GM19035 (cell line): Measurements from ENCODE around the gene RHBDL3.
"Not testable (repeated sequence)": the region's sequence is repeated elsewhere in the genome, so short reads cannot be mapped to it uniquely, and the experiment has no call there.

Experiments
- ATAC-seq: cut with Tn5 transposase; IDR thresholded peaks from one replicate; pipeline ENCODE4 v1.9.1; 2021; ENCODE audit not compliant: unreplicated experiment

The RHBDL3 gene, protein sequence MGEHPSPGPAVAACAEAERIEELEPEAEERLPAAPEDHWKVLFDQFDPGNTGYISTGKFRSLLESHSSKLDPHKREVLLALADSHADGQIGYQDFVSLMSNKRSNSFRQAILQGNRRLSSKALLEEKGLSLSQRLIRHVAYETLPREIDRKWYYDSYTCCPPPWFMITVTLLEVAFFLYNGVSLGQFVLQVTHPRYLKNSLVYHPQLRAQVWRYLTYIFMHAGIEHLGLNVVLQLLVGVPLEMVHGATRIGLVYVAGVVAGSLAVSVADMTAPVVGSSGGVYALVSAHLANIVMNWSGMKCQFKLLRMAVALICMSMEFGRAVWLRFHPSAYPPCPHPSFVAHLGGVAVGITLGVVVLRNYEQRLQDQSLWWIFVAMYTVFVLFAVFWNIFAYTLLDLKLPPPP

DNA sequence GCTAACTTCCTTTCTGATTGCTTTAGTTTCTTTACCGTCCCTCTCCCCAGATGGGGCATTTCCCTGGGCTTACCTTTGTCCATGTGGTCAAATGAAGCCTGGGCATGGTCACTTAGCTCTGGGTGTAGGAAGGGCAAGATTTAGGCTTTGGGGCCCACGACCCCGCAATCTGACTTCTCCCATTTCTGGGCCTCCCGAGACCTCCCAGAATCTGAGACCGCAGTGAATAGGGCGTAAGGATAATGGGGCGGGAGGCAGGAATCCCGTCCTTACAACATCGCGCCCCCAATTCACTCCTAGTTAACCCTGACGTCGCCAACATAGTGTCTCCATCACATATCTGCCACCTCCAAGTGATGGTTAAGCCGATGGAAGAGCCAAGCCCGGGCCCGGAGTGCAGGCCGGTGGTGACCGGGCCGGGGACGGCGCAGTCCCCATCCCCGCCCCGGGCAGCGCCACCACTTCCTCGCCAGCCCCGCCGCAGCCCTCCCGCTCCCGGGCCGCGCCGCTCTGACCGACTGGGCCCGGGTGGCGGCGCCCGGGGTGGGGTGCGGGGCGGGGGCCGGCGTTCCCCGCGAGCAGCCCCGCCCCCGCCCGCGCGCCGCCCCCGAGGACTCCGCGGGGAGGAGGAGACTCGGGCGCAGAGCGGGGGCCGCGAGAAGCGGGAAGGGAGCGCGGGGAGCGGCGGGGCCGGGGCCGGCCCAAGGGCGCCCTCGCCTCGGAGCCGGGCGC is at the start of gene RHBDL3:
RHBDL3 (plus strand) TSS at position 641 of the 732 bp plus-strand sequence. CDS start 358 bp downstream, outside the sequence.
- no peak for ATAC-seq

DNA sequence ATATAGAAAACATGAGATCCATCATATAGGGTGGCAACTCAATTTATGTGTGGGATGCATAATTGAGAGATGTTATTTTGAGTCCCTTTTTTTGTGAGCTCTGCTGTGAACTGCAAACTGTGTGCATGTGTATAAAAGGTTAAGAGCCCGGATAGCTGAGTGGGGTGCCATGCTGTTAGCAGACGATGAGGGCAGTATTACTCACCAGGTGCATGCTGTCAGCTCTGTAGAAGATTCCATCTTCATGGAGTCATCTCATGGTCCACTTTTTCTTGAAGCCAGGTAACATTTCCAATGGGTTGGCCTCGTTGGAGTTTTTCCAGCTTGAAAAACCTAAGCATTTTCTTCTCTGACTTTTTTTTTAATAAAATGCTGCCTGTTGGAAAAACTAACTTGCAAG is 43.0 kb upstream of the RHBDL3 start:
- ATAC-seq = no peak

DNA sequence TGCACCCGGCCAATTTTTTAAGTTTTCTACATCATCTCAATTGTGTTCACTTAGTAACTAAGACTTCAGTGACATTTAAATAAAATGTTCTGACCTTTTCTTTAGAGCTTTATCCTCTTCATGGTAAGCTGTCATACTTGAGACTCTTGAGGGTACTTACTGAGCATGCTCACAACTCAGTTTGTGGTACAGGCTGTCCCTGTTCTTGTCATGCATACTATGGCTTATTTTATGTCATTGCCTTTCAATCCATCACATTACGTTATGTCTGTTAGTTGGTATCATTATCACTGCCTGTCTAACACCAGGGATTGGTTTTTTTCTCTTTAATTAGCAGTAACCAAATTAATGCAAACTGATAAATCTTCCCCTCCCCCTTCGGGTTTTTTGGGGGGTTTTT is 41.9 kb upstream of the RHBDL3 start:
- ATAC-seq = no peak

DNA sequence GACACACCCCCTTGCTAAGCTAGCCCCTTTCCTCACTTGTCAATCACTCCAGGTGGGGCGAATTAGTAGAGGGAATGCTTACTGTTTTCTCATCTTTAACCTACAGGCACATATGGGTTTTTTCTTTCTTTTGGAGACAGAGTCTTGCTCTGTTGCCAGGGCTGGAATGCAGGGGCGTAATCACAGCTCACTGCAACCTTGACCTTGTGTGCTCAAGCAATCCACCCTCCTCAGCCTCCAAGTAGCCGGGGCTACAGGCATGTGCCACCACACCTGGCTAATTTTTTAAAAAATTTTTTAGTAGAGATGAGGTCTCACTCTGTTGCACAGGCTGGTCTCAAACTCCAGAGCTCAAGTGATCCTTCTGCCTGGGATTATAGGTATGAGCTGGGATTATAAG is 38.7 kb upstream of the RHBDL3 start:
- no peak for ATAC-seq

DNA sequence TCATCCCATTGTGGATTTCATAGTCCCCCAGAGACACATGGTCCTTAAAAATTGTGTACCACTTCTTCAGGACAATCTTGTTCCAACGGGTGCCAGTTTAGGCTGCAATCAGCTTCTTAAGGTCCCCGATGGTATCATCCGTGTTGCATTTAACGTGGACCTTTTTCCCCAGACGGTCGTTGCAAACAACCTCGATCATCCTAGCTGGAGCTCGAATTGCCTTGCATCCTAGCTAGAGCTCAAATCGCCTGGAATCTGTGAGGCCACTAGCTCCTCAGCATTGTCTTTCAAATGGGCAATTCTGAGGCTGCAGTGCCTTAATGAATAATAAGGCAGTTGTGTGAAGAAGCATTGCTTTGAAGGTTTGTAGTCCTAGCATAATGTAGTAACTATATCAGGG is 37.7 kb upstream of the RHBDL3 start:
- ATAC-seq = no peak

DNA sequence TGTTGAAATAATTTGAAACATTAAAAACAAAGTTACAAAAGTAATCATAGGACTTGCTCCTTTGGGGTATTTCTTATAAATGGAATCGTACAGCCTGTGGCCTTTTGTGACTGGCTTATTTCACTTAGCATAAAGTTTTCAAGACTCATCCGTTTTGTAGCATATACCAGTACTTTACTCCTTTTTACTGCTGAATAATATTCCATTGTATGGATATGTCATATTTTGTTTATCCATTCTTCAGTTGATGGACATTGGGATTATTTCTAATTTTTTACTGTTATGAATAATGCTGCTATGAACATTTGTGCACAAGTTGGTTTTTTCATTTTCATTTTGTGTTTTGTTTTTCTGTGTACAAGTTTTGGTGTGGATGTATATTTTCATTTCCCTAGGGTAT is 30.0 kb upstream of the RHBDL3 start:
- ATAC-seq = no peak

DNA sequence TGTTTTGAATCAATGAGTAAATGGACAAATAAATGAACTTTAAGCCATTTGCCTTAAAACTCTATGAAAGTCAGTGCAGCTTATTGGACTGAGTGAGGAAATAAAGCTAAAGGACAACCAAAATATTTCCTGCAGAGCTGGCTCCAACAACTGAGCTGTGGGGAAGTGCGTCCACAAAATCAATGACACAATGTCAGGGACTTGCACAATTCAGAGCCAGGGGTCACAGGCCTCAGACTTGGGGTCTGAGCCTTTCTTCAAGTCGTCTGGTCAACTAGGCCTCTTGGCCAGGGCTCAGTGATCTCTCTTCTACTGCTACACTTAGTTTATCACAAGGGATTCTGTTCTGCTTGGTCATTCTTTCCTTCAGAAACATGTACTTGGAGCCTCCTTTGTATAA is 26.2 kb upstream of the RHBDL3 start:
- ATAC-seq = no peak

DNA sequence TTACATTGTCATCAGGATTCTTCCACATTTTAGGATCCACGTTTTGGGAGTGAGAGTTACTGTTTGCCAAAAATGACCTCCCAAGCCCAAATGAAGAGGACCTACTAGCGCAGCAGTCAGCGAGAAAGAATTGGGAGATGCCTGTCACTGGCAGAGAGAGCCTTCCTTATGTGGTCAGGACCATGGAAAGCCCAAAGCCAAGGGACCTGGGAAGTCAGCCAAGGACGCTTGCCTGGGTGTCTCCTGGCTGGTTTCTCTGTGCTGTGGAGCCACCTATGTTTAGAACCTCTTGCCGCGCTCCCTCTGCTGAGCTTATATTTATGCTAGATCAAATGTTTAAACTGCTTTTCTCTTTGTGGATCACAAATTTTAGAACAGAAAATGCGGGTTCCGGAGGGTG is 24.9 kb upstream of the RHBDL3 start:
- ATAC-seq = no peak

DNA sequence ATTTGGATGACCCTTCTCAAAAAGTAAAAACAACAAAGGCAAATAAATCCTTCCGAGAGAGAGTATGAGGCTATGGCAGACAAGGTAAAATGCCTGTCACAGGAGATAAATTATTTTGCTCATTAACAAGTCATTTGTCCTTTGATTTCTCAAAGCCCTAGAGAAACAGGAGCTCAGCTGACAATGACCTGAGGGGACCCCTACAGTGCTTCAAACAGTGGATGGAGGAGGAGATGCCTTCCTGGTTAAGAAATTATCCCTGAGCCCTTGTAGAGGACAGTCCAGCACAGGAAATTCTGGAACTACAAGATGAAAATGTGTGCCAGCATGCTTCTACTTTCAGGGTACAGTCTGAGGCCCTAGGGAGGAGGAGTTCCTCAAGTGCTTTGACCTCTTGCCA is 24.0 kb upstream of the RHBDL3 start:
- ATAC-seq = no peak

DNA sequence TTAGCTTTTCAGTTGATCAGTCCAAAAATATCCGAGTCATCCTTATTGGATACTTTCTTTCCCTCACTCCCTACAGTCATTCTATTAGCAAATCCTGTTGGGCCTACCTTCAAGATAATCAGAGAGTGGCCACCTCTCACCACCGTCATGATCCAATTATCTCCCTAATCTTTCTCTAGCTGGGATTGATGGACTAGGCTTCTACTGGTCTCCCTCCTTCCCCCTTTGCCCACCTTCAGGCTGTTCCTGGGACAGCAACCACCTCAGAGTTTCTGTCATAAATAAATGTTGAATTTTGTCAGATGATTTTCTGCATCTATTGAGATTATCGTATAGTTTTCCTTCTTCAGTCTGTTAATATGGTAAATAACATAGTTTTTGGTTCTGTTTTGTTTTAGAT is 16.2 kb upstream of the RHBDL3 start:
- ATAC-seq = no peak

DNA sequence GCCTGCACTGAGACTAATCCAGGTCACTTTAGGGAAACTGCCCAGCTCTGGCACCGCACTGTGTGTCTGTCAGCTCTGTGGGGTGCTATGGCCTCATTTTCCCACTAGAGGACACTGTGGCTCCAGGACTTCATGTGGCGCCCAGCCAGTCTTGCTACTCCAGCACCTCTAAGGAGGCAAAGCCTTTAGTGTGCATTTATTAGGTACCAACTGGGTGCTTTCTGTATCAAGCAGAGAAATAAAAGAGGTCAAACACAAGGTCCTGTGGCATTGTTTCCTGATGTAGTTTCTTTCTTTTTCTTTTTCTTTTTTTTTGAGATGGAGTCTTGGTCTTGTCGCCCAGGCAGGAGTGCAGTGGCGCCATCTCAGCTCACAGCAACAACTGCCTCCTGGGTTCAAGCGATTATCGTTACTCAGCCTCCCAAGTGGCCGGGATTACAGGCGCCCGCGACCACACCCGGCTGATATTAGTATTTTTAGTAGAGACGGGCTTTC is 12.5 kb upstream of the RHBDL3 start:
- ATAC-seq = no peak

DNA sequence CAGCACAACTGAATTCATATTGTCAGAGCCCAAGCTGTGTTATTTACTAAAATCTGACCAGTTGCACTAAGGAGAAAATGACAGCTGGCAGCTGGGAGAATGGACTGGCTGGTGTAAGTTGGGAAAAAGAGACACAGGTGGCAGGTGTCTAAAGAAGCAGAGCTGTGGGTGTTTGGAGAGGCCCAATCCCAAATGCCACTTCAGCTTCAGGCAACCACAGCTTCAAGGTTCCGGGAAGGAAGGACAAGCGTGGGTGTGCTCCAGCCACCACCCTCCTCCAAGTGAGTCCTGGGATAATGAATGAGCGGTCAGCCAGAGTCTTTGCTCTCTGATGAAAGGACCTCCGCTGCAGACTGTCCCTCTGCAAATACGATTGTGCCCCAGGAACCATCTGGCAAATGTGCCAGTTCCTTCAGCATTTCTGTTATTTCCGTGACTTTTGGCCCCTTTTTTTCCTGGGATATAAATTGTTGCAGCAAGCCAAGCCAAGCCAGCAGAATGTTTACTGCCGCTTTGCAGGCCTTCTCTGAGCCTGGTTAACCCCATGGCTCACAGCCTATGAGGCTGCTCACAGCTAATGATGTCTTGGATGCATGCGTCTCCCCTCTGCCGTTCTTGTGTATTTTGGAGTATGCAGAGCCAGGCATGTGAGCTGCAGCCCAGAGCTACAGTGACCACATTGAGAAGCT is 9.5 kb upstream of the RHBDL3 start:
- ATAC-seq = no peak

DNA sequence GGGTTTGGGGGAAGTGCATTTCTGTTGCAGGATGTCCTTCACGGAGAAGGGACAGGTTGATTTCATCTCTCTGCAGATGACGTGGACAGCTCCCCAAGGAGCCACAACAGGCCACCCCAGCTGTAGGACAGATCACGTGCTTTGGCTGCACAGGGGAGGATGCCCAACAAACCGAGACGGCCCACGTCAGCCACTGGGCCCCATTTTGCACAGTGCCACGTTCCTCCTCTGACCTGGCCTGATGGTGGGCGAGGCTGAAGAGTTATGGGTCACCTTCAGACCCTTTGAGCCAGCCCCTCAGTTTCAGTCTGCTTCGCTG is 9.0 kb upstream of the RHBDL3 start:
- ATAC-seq = no peak

DNA sequence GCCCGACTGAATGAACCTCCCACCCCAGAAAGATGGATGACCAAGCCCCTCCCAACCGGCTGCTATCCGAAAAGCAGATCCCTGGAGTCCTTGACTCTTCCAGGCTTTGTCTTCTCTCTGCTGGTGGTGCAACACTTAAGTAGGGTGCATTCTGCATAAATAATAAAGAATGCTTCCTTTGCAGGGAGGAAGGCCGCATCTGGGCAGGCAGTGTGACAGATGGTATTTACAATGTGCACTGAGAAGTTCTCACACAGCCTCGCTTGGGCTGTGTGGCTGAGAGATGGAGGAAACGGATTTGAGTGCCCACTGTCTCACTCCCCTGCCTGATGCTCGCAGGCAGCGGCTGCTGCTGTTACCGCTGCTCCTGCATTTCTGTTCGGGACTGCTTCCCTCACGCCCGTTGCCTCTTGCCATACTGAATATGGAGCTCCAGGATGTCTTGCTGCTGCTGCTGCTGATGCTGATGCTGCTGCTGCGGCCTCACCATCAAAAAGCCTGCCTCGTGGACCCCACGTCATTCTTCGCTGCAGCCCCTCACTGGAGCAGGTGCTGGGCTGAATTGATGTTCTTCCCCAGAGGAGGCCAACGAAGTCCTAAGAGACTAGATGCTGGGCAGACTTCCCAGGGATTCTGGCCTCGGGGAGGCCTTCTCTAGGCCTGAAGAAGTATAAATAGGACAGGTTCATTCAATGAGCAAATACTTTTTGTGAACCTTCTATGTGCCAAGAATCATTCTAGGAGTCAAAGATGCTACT is 7.1 kb upstream of the RHBDL3 start:
- no peak for ATAC-seq

DNA sequence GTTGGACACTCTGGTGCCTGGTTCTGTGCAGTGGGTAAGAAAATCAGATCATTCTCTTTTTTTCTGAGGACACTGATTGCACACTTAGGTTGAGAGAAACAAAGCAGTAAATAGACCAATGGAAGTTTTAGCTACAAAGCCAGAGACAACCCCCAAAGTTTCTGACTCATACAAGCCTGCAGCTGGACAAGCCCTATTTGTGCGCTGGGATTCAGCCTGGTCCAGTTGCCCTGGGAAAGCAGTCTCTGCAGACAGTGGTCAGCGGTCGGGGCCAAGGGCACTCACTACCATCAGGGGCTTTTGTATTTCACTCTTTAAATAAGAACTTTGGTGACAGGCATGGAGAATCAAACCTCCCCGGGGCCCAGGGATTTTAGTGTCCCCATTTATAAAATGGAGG is 6.0 kb upstream of the RHBDL3 start:
- no peak for ATAC-seq

DNA sequence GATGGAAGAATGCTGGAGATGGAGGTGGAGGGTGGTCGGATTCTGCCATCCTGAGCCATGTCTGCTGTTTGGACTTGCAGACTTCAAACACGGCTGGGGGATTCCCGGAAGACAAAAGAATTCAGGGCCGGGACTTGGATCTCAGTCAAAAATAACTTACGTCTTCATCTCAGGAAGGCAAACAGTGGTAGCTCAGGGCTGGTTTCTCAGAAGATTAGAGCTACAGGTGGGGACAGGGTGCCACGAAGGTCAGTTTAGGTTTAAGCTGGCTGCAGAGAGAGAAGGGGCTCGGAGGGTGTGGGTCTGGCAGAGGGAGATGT is 4.3 kb upstream of the RHBDL3 start:
- no peak for ATAC-seq

DNA sequence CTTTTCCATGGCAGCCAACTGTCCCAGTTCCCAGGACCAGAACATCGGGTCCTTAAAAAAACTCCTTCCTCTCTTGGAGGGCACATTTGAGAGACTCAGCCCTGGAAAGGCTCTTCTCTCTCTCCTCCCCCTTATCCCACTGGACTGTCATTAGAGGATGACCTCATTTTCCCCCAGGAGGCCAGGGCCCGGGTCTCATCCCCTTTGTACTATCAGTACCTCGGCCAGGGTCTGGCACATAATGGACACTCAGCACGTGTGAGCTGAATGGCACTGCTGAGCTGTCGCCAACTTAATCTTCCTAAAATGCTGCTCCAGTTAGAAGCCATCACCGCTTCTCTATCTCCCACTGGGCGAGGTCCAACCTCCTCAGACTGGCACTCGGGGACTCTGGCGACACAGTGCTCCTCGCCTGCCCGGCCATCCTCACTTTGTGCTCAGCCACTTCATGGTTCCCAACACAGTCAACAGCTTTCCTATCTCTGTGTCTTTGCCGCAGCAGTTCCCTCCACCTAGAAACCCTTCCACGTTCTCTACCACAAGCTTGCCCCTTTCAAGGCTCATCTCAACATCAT is 3.6 kb upstream of the RHBDL3 start:
- ATAC-seq = no peak

DNA sequence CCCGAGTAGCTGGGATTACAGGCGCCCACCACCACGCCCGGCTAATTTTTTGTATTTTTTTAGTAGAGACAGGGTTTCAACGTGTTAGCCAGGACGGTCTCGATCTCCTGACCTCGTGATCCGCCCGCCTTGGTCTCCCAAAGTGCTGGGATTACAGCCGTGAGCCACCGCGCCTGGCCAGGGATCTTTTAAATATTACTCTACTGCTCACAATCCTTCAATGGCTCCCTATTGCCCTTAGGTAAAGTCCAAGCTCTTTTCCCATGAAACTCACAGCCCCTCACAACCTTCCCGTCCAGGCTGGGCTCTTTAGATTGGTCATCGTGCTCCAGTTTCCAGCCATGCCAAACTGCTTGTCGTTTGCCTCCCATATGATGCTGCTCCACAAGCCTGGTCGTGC is 2.1 kb upstream of the RHBDL3 start:
- ATAC-seq = not testable (repeated sequence)

DNA sequence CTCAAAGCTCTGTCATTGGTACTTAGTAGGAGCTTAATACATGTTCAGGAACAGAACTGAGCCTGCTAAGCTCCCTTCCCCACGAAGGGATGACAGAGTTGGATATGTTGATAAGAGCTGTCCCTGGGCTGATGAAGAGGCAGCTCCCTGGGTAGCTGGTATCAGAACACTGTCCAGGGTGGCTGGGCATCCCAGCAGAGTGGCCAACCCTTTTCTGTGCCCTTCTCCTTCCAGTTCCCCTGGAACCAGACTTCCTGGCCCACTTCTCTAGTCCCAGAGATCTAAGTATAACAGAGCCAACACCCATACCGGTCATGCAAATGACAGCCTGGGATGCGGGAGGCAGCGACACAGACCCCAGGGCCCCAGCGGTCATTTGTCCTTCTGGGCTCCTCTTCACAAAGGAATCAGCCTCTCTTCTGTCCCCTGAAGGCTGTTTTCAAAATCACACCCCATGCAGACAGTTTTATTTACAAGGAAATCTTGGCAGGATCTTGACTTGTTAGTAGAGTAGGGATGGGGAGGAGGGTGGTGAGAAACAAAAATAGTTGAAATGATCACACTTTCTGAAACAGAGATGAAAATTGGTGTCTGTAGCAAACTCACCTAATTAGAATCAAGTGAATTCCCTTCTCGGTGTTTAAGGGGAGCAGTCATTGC is 1.4 kb upstream of the RHBDL3 start:
- no peak for ATAC-seq

DNA sequence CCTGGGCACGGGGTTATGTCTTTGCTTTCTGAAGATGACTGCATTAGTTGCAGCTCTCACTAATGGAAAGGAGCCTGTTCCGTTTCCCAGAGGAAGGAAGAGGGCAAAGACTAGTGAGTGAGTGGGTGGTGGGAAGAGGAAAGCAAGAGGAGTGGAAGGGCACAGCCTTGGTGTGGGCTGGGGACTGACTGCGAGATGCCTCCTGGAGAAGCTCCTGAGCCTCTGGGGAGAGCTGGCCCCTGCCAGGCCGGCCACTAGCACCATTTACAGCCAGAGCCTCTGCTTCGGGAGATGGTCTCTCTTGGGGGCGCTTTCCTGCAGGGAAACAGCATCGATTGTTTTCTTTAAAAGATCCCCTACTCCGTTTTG is 825 bp upstream of the RHBDL3 start:
- no peak for ATAC-seq

DNA sequence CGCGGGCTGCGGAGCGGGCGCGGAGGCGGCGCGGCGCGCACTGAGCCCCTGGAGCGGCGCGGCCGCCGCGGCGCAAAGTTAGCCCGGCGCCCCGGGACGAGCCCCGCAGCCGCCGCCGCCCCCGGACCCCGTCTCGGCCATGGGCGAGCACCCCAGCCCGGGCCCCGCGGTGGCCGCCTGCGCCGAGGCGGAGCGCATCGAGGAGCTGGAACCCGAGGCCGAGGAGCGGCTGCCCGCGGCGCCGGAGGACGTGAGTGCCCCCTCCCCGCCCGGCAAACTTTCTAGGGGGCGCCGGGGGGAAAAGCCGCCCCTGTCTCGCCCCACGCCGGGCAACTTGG is 388 bp downstream of the RHBDL3 start:
- ATAC-seq = no peak
